H1 (cell line): Measurements from ENCODE around the gene CEP72. TPM values are rescaled to one million over a fixed set of nuclear protein-coding genes. Genes with fewer than 3 reads are reported as not detected.
"Not testable (repeated sequence)": the region's sequence is repeated elsewhere in the genome, so short reads cannot be mapped to it uniquely, and the experiment has no call there.

Experiments used
- CTCF ChIA-PET: fragments of 300-600 bp; sonication (Branson Sonifier 250); formaldehyde crosslinking; loops from one replicate; lab custom pipeline; 2021; ENCODE audit not compliant: partially characterized antibody; lab: Charles Lee
- POLR2A ChIA-PET: fragments of 300-600 bp; sonication (Branson Sonifier 250); formaldehyde crosslinking; loops from one replicate; lab custom pipeline; 2021; ENCODE audit warnings: inconsistent platforms; ENCODE audit not compliant: partially characterized antibody; lab: Charles Lee
- DNase-seq, 2 experiments: peaks; one replicate each; pipeline versions ENCODE4 v3.0.0 to v3.0.0-alpha.2; 2010 to 2022; ENCODE audit warnings: low spot score in 2 of 2, low read depth in 1 of 2, mixed read lengths in 1 of 2
- FAIRE-seq: peaks from 2 replicates; lab custom pipeline; 2011; peaks lifted over from hg19 to GRCh38; lab: Jason Lieb, UNC
- H2AFZ ChIP-seq: 2 replicates; pipeline ENCODE4 v1.8.1; 2012; ENCODE audit warnings: low read length, inconsistent platforms
- H2AK5ac ChIP-seq: 2 replicates; pipeline ENCODE4 v1.6.1; 2013; ENCODE audit warnings: low read depth, low read length
- H2BK120ac ChIP-seq: replicated peaks from 2 replicates; pipeline ENCODE3; 2013; ENCODE audit warnings: low read depth, low read length, inconsistent platforms
- H2BK12ac ChIP-seq: 2 replicates; pipeline ENCODE4 v1.6.1; 2013; ENCODE audit warnings: low read depth, low read length
- H2BK15ac ChIP-seq: 2 replicates; pipeline ENCODE4 v1.6.1; 2013; ENCODE audit warnings: low read length
- H2BK20ac ChIP-seq: 2 replicates; pipeline ENCODE4 v1.6.1; 2013; ENCODE audit warnings: low read length
- H2BK5ac ChIP-seq: 2 replicates; pipeline ENCODE4 v1.6.1; 2013; ENCODE audit warnings: low read depth, low read length
- H3K14ac ChIP-seq: 2 replicates; pipeline ENCODE4 v1.6.1; 2013; ENCODE audit warnings: inconsistent platforms; ENCODE audit not compliant: insufficient read length
- H3K18ac ChIP-seq: 2 replicates; pipeline ENCODE4 v1.6.1; 2013; ENCODE audit warnings: low read length; ENCODE audit errors: extremely low read depth
- H3K23ac ChIP-seq: 2 replicates; pipeline ENCODE4 v1.6.1; 2013; ENCODE audit warnings: inconsistent platforms; ENCODE audit not compliant: insufficient read length
- H3K23me2 ChIP-seq: 2 replicates; pipeline ENCODE4 v1.6.1; 2013; ENCODE audit warnings: low read depth, low read length
- H3K27ac ChIP-seq: 2 replicates; pipeline ENCODE4 v1.6.1; 2011; ENCODE audit warnings: low read depth, low read length, inconsistent platforms
- H3K27me3 ChIP-seq, 4 experiments: replicated peaks in 1 of 4; 1 replicate in 1 of 4; 2 replicates in 3 of 4; pipeline versions ENCODE4 v1.6.1 to v1.8.1; 2011 to 2013; ENCODE audit warnings: low read length in 3 of 4, mild to moderate bottlenecking in 3 of 4, inconsistent platforms in 2 of 4, mixed read lengths in 2 of 4, moderate library complexity in 1 of 4; ENCODE audit not compliant: control insufficient read depth in 3 of 4, insufficient read depth in 3 of 4; ENCODE audit errors: extremely low read depth in 1 of 4
- H3K36me3 ChIP-seq, 4 experiments: 2 replicates each; pipeline versions ENCODE4 v1.6.1 to v1.8.1; 2011 to 2013; ENCODE audit warnings: mild to moderate bottlenecking in 4 of 4, low read length in 3 of 4, moderate library complexity in 2 of 4, control low read depth in 1 of 4, inconsistent platforms in 1 of 4; ENCODE audit not compliant: insufficient read depth in 4 of 4, control insufficient read depth in 2 of 4
- H3K4ac ChIP-seq: replicated peaks from 2 replicates; pipeline ENCODE3; 2013; ENCODE audit warnings: low read length, low read depth, mixed read lengths, inconsistent platforms; ENCODE audit not compliant: insufficient read length
- H3K4me1 ChIP-seq, 4 experiments: replicated peaks in 1 of 4; 1 replicate in 1 of 4; 2 replicates in 3 of 4; pipeline versions ENCODE4 v1.6.1 to v1.8.1; 2011 to 2013; ENCODE audit warnings: low read length in 3 of 4, inconsistent platforms in 2 of 4, mixed read lengths in 1 of 4; ENCODE audit not compliant: insufficient read depth in 4 of 4, control insufficient read depth in 3 of 4
- H3K4me2 ChIP-seq, 2 experiments: 2 replicates each; pipeline versions ENCODE4 v1.6.1 to v1.8.1; 2011 to 2013; ENCODE audit warnings: low read depth in 2 of 2, low read length in 2 of 2, control low read depth in 1 of 2, inconsistent platforms in 1 of 2, mild to moderate bottlenecking in 1 of 2; ENCODE audit not compliant: insufficient read depth in 1 of 2
- H3K4me3 ChIP-seq, 4 experiments: fragments of 200-600, 300-600 bp in 1 of 4; sonication (generic), shearing (Covaris generic), sonication (Bioruptor Twin) in 1 of 4; 2 replicates each; pipeline versions ENCODE4 v1.5.1 to v1.8.1; 2011 to 2016; ENCODE audit warnings: low read length in 4 of 4, low read depth in 3 of 4, control low read depth in 2 of 4, inconsistent platforms in 2 of 4, mild to moderate bottlenecking in 2 of 4, mixed read lengths in 1 of 4, moderate library complexity in 1 of 4; ENCODE audit not compliant: insufficient read depth in 2 of 4; ENCODE audit errors: extremely low read depth in 1 of 4
- H3K56ac ChIP-seq: replicated peaks from 2 replicates; pipeline ENCODE3; 2013; ENCODE audit warnings: low read depth, mild to moderate bottlenecking, mixed read lengths, low read length, inconsistent platforms; ENCODE audit not compliant: insufficient read length
- H3K79me1 ChIP-seq: 2 replicates; pipeline ENCODE4 v1.6.1; 2013; ENCODE audit warnings: low read depth, low read length, control low read depth
- H3K79me2 ChIP-seq, 2 experiments: 2 replicates each; pipeline versions ENCODE4 v1.6.1 to v1.8.1; 2012 to 2013; ENCODE audit warnings: low read length in 2 of 2, mild to moderate bottlenecking in 2 of 2, inconsistent platforms in 1 of 2; ENCODE audit not compliant: insufficient read depth in 2 of 2, control insufficient read depth in 1 of 2
- H3K9ac ChIP-seq, 4 experiments: replicated peaks in 1 of 4; 1 replicate in 1 of 4; 2 replicates in 3 of 4; pipeline versions ENCODE4 v1.6.1 to v1.8.1; 2011 to 2013; ENCODE audit warnings: low read depth in 3 of 4, low read length in 3 of 4, control low read depth in 2 of 4, mild to moderate bottlenecking in 2 of 4, moderate library complexity in 2 of 4, inconsistent platforms in 1 of 4; ENCODE audit errors: extremely low read depth in 1 of 4
- H3K9me3 ChIP-seq, 2 experiments: 2 replicates each; pipeline versions ENCODE4 v1.6.1 to v1.8.1; 2012 to 2013; ENCODE audit warnings: mild to moderate bottlenecking in 2 of 2, moderate library complexity in 2 of 2, control low read depth in 1 of 2, inconsistent platforms in 1 of 2, low read depth in 1 of 2, low read length in 1 of 2, mixed read lengths in 1 of 2; ENCODE audit not compliant: insufficient read depth in 2 of 2
- H4K20me1 ChIP-seq, 2 experiments: replicated peaks in 1 of 2; 2 replicates each; pipeline versions ENCODE3 to v1.8.1; 2011 to 2013; ENCODE audit warnings: inconsistent platforms in 2 of 2, low read length in 2 of 2, mild to moderate bottlenecking in 1 of 2; ENCODE audit not compliant: insufficient read depth in 2 of 2, control insufficient read depth in 1 of 2
- H4K5ac ChIP-seq: 2 replicates; pipeline ENCODE4 v1.6.1; 2013; ENCODE audit warnings: low read length, low read depth, mixed read lengths, inconsistent platforms; ENCODE audit not compliant: insufficient read length
- H4K8ac ChIP-seq: 2 replicates; pipeline ENCODE4 v1.8.0; 2013; ENCODE audit warnings: mild to moderate bottlenecking, moderate library complexity, low read length, inconsistent platforms; ENCODE audit not compliant: insufficient read depth; ENCODE audit errors: extremely low read depth
- H4K91ac ChIP-seq: replicated peaks from 2 replicates; pipeline ENCODE3; 2013; ENCODE audit warnings: low read length, mixed read lengths, inconsistent platforms; ENCODE audit not compliant: insufficient read length
- EZH2 ChIP-seq: fragments of 200-600 bp; sonication (generic); IDR thresholded peaks from 2 replicates; pipeline ENCODE4 v1.7.1; 2012; ENCODE audit warnings: low read depth, mild to moderate bottlenecking, moderate library complexity, low read length, inconsistent platforms; ENCODE audit not compliant: severe bottlenecking
- KDM4A ChIP-seq: IDR thresholded peaks from one replicate; pipeline ENCODE4 v1.7.1; 2012; ENCODE audit warnings: low read depth, mild to moderate bottlenecking, moderate library complexity, low read length, inconsistent platforms; ENCODE audit not compliant: severe bottlenecking
- WGBS, 2 experiments: shearing (Covaris generic) in 1 of 2; methylation state at CpG; one replicate each; pipeline versions ENCODE4 v1.1.6 to v1.1.7; 2013 to 2015; ENCODE audit warnings: low lambda C conversion rate in 2 of 2, mixed read lengths in 2 of 2, inconsistent platforms in 1 of 2, low coverage in 1 of 2, missing lambda C conversion rate in 1 of 2; ENCODE audit not compliant: insufficient replicate concordance in 2 of 2, insufficient coverage in 1 of 2, insufficient read length in 1 of 2; ENCODE audit errors: extremely low coverage in 1 of 2, missing lambda C conversion rate in 1 of 2; 5-methylcytosine and 5-hydroxymethylcytosine counted together
- polyA plus RNA-seq, 7 experiments: library from polyadenylated mRNA; depleted of rRNA in 3 of 7; stranded (reverse) in 5 of 7; unstranded in 2 of 7; fragments of >200 nt in 5 of 7; fragments of 200-250 nt in 2 of 7; gene quantifications; 1 replicate in 5 of 7; 2 replicates in 1 of 7; 4 replicates in 1 of 7; pipeline versions ENCODE4 v1.2.1 to v1.2.3, GENCODE V29; 2011 to 2013; ENCODE audit warnings: missing spikeins in 2 of 7, mixed read lengths in 2 of 7
- total RNA-seq: library from RNA; stranded (reverse); fragmentation: NEBNext Ultra II Directional; extraction: Animal tissue kit (Norgen Biotek cat#: 25700); gene quantifications from 2 replicates; pipeline ENCODE4 v1.2.1, GENCODE V29; 2021

CEP72 gene
- total and polyA plus RNA-seq, 2 of the 8 experiments (the other 6 are each of a cell fraction or from before 2014, with no cell fraction given): 13.1 to 19.6 TPM

- H3K9me3 ChIP-seq, H3K18ac ChIP-seq, H2BK5ac ChIP-seq, FAIRE-seq, H4K91ac ChIP-seq, H3K27ac ChIP-seq, H3K4me1 ChIP-seq, H2BK12ac ChIP-seq, H3K23me2 ChIP-seq, H3K4ac ChIP-seq, H3K36me3 ChIP-seq, H3K79me2 ChIP-seq, H4K5ac ChIP-seq, H3K14ac ChIP-seq, H3K23ac ChIP-seq, H4K8ac ChIP-seq, H2BK20ac ChIP-seq, H2BK120ac ChIP-seq, H2AFZ ChIP-seq, H3K9ac ChIP-seq, H3K56ac ChIP-seq, CTCF ChIA-PET, H4K20me1 ChIP-seq, H3K79me1 ChIP-seq, H2AK5ac ChIP-seq, H2BK15ac ChIP-seq: not testable (repeated sequence)
- H3K4me2 ChIP-seq: peak within 1 kb of the TSS; percentile 50 to 60
- WGBS, 2 experiments: 2% methylated on average over 15 of the region's 109 CpGs; no CpG with 5 or more reads in 1 of the 2 experiments
- POLR2A ChIA-PET: interaction anchor here (0.6 kb wide), 1 partner anchor 46 kb away, joined by 3 read pairs; no protein-coding TSS in a partner anchor
- peaks cover 5 to 16% (median 12%) of the 10 kb centered on the region in 4 experiments for H3K27me3 ChIP-seq
- DNase-seq: peak in 1 of 2 experiments; percentile 72
- peak within 1 kb of the TSS in 3 of 4 experiments; percentile 27 to 60 (median 36); a peak in 6 of 8 replicates for H3K4me3 ChIP-seq
- peak; percentile 11 for TF ChIP-seq KDM4A
- TF ChIP-seq EZH2: peak; percentile 13
- TF ChIP-seq, all 59 proteins: peak for 2; not testable (repeated sequence) for 57
Observed at GRCh38 chr5:693271-694041, 81.3 kb downstream of the CEP72 start, which contains the start of gene TPPP. TSS of gene TPPP (minus strand) at chr5:693352. CDS start at chr5:678060, 15,292 bp downstream.
